HFF-Myc (cell line): ENCODE data around the gene NCLN.

ENCODE experiments used
- DNase-seq: peaks from one replicate; pipeline ENCODE4 v3.0.0-alpha.2; 2011; ENCODE audit warnings: low read depth; ENCODE audit errors: extremely low read depth
- H3K4me3 ChIP-seq: replicated peaks from 2 replicates; pipeline ENCODE4 v1.5.1; 2011; ENCODE audit warnings: low read depth, mild to moderate bottlenecking, control low read depth, low read length
- CTCF ChIP-seq: IDR thresholded peaks from 2 replicates; pipeline ENCODE4 v1.5.1; 2012; ENCODE audit warnings: mild to moderate bottlenecking, low read depth, low read length, control low read depth; ENCODE audit errors: missing control alignments

Gene NCLN

GRCh38 chr19:3238066-3238561 lies 52.4 kb downstream of the NCLN start:
- no peak overlapping the region for H3K4me3 ChIP-seq
- DNase-seq, result no peak
- TF ChIP-seq CTCF, result no peak

DNA sequence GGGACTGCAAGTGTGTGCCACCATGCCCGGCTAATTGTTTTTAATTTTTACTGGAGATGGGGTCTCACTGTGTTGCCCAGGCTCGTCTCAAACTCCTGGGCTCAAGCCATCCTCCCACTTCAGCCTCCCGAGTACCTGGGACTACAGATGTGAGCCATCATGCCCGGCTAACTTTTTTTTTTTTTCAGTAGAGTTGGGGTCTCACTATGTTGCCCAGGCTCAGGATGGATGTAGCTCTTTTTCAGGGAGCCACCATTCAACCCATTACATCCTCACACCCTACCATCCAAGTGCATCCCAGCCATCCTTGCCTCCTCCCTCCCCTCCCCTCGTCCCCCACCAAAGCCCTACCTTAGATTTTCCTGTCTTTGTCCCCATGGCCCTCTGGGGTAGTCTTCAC lies 53.6 kb downstream of the NCLN start:
- no peak for DNase-seq

GRCh38 chr19:3243819-3244700 lies 58.3 kb downstream of the NCLN start:
- TF ChIP-seq CTCF, result no peak
- no peak overlapping the region for H3K4me3 ChIP-seq
- DNase-seq, result peak; percentile 37

More for the DNA sequence above, 53.6 kb downstream of the NCLN start:
- H3K4me3 ChIP-seq, result no peak overlapping the region
- no peak for TF ChIP-seq CTCF

DNA sequence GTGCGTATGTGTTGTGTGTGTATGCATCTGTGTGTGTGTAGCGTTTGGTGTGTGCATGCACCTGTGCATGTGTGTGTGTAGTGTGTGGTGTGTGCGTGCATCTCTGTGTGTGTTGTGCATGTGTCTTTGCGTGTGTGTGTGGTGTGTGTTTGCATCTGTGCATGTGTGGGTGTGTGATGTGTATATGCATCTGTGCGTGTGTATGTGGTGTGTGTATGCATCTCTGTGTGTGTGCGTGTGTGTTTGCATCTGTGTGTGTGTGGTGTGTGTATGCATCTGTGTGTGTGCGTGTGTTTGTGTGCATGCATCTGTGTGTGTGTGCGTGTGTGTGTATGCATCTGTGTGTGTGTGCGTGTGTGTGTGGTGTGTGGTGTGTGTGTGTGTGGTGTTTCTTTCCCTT lies 59.3 kb downstream of the NCLN start:
- TF ChIP-seq CTCF, result no peak
- no peak overlapping the region for H3K4me3 ChIP-seq
- DNase-seq, result no peak

DNA sequence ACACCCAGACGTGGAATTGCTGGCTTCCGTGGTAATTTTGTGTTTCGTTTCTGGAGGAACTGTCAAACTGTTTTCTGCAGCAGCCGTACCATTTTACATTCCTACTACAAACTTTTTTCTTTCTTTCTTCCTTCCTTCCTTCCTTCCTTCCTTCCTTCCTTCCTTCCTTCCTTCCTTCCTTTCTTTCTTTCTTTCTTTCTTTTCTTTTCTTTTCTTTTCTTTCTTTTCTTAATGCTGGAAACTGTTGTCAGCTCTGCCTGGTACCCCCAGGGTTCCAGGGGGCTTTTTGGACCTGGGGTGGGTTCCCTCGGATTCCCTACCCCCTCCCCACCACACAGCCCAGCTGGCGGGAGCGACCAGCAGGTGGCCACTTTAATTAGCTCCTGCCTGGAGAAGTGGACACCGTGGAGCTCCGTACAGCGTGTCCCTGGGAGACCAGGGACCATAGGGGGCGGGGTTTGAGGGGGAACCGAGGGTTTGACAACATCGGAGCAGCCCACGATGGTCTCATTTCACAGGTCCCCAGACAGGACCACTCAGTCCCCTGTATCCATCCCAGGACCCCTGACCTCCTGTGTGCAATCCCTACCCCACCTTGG lies 63.1 kb downstream of the NCLN start:
- no peak for TF ChIP-seq CTCF
- no peak for DNase-seq
- H3K4me3 ChIP-seq, result no peak overlapping the region

DNA sequence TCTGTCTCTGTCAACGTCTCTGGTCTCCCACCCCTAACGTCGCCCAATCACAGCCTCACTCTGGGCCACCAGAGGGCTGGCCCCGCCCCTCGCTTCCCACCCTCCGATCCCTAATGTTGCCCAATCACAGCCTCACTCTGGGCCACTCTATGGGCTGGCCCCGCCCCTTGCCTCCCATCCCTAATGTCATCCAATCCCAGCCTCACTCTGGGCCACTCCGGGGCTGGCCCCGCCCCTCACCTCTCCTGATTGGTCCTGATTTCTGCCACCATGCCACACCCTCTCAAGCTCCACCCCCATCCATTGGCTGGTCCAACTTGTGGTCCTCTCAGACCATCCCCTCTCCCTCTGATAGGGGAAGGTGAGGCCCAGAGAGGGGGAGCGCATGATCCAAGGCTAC lies 63.7 kb downstream of the NCLN start:
- DNase-seq, result no peak
- H3K4me3 ChIP-seq, result no peak overlapping the region

More for the DNA sequence above, 63.7 kb downstream of the NCLN start:
- TF ChIP-seq CTCF, result no peak
